HUES48 (cell line): Measurements from ENCODE around the gene ZFYVE16.

Source experiments
- H3K27ac ChIP-seq: one replicate; pipeline ENCODE4 v1.7.0; 2013; ENCODE audit warnings: low read depth, low read length, inconsistent platforms
- H3K27me3 ChIP-seq: 2 replicates; pipeline ENCODE4 v1.6.1; 2013; ENCODE audit warnings: mild to moderate bottlenecking, low read length; ENCODE audit not compliant: control insufficient read depth, insufficient read depth
- H3K36me3 ChIP-seq: 2 replicates; pipeline ENCODE4 v1.6.1; 2013; ENCODE audit warnings: low read length; ENCODE audit not compliant: control insufficient read depth, insufficient read depth
- H3K4me1 ChIP-seq: 2 replicates; pipeline ENCODE4 v1.6.1; 2013; ENCODE audit warnings: mild to moderate bottlenecking, low read length; ENCODE audit not compliant: control insufficient read depth, insufficient read depth
- H3K4me3 ChIP-seq: 2 replicates; pipeline ENCODE4 v1.5.1; 2013; ENCODE audit warnings: mild to moderate bottlenecking, low read depth, low read length
- H3K9ac ChIP-seq: 2 replicates; pipeline ENCODE4 v1.6.1; 2013; ENCODE audit warnings: mild to moderate bottlenecking, low read depth, low read length, moderate library complexity
- H3K9me3 ChIP-seq: 2 replicates; pipeline ENCODE4 v1.6.1; 2013; ENCODE audit warnings: low read length; ENCODE audit not compliant: control insufficient read depth, insufficient read depth

Gene ZFYVE16

GRCh38 chr5:80407735-80408483 is at the start of gene ZFYVE16:
Gene ZFYVE16, plus strand, starts transcription at chr5:80408064. Its CDS starts 26,084 bp downstream, at chr5:80434148.
- peak within 1 kb of the TSS; percentile 98 for H3K4me3 ChIP-seq
- H3K4me1 ChIP-seq = peaks cover 9% of the 10 kb centered on the region; the same call in 1 of the 2 replicates
- no peaks in the 10 kb centered on the region for H3K9me3 ChIP-seq
- peak within 1 kb of the TSS; percentile 94 for H3K9ac ChIP-seq
- peak within 1 kb of the TSS; percentile 97 for H3K27ac ChIP-seq
- peaks cover 6% of the 10 kb centered on the region; the same call in 1 of the 2 replicates for H3K36me3 ChIP-seq
- no peaks in the 10 kb centered on the region for H3K27me3 ChIP-seq

GRCh38 chr5:80360914-80361444 is 46.9 kb upstream of the ZFYVE16 start:
- no peak overlapping the region for H3K4me3 ChIP-seq
- H3K4me1 ChIP-seq = no peaks in the 10 kb centered on the region
- H3K9ac ChIP-seq = no peak overlapping the region
- no peaks in the 10 kb centered on the region for H3K36me3 ChIP-seq
- H3K9me3 ChIP-seq = no peaks in the 10 kb centered on the region
- no peak overlapping the region for H3K27ac ChIP-seq
- no peaks in the 10 kb centered on the region for H3K27me3 ChIP-seq

- Histone ChIP-seq H3K9ac (no peak overlapping the region), H3K4me1 (peaks cover 4% of the 10 kb centered on the region), H3K27ac (no peak overlapping the region), H3K36me3 (no peaks in the 10 kb centered on the region), H3K27me3 (no peaks in the 10 kb centered on the region), H3K4me3 (no peak overlapping the region), H3K9me3 (no peaks in the 10 kb centered on the region)
Observed at GRCh38 chr5:80364892-80365291, 43.0 kb upstream of the ZFYVE16 start.

DNA sequence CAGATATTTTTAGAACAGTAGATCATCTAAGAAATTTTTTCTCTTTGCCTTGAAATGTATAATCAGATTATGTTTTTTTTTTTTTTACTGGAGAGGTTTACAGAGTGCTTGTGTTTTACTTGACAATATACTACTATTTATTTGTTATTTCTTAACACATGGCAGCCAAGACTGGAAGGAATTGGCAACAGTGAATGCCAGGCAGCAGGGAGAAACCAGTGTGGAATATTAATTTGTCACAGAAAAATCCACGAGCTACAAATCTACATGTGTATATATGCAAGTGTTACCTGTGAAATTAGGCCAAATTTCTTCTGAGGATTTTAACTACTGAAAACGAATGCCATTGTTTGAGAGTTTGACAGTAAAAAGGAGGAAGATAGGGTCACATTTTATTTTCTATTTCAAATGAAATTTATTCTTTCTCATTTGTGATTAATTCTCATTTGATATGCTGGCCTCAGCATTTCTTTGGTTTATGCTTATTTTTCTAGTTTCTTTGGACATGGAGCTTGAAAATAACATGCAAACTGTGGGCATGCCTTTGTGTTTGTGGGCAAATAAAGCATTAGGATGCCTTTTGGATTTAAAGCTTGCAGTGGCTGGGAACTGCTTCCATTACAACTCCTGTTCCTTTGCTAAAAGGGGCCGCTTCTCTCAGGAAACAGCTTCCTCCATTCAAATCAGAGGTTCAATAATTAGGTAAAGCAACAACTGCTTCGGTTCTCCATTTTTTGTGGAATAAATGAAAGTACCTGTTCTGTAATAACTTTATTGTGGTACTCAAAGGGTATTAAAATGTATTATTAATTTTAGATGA is 39.0 kb upstream of the ZFYVE16 start:
- H3K9ac ChIP-seq = no peak overlapping the region
- H3K4me3 ChIP-seq = no peak overlapping the region
- peaks cover 4% of the 10 kb centered on the region for H3K4me1 ChIP-seq
- H3K36me3 ChIP-seq = no peaks in the 10 kb centered on the region
- H3K27me3 ChIP-seq = no peaks in the 10 kb centered on the region
- no peaks in the 10 kb centered on the region for H3K9me3 ChIP-seq
- H3K27ac ChIP-seq = peak overlapping the region; percentile 2

GRCh38 chr5:80369521-80369920 is 38.3 kb upstream of the ZFYVE16 start:
- Histone ChIP-seq H3K27me3 (no peaks in the 10 kb centered on the region), H3K9ac (no peak overlapping the region)

DNA sequence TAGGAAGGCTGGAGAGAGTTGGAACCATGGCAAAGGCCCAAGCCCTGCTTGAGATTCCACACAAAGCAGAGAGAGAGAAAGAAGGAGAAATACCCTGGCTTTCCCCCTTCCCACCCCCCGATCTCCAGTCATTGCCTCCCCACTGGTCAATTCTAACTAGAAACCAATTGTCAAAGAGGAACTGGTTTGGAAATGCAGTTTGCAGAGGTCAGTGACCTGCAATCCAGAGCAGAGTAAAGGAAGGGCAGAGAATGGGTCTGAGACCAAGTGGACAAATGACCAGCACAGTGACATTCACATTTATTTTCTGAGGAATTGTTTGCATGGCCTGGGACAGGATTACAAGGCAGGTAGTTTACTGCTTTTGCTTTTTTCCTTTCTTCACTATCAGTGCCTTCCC is 37.5 kb upstream of the ZFYVE16 start:
- Histone ChIP-seq H3K27ac (no peak overlapping the region), H3K27me3 (no peaks in the 10 kb centered on the region), H3K9ac (no peak overlapping the region), H3K4me3 (no peak overlapping the region), H3K36me3 (no peaks in the 10 kb centered on the region), H3K9me3 (no peaks in the 10 kb centered on the region), H3K4me1 (peaks cover 4% of the 10 kb centered on the region)

More at GRCh38 chr5:80369521-80369920, 38.3 kb upstream of the ZFYVE16 start:
- H3K4me1 ChIP-seq = peaks cover 4% of the 10 kb centered on the region
- H3K27ac ChIP-seq = no peak overlapping the region
- no peak overlapping the region for H3K4me3 ChIP-seq
- no peaks in the 10 kb centered on the region for H3K9me3 ChIP-seq
- H3K36me3 ChIP-seq = no peaks in the 10 kb centered on the region

GRCh38 chr5:80372780-80373179 is 35.1 kb upstream of the ZFYVE16 start:
- H3K27me3 ChIP-seq = no peaks in the 10 kb centered on the region
- H3K36me3 ChIP-seq = no peaks in the 10 kb centered on the region
- H3K9ac ChIP-seq = no peak overlapping the region
- no peaks in the 10 kb centered on the region for H3K9me3 ChIP-seq
- no peak overlapping the region for H3K27ac ChIP-seq
- H3K4me3 ChIP-seq = no peak overlapping the region
- H3K4me1 ChIP-seq = peaks cover 4% of the 10 kb centered on the region

DNA sequence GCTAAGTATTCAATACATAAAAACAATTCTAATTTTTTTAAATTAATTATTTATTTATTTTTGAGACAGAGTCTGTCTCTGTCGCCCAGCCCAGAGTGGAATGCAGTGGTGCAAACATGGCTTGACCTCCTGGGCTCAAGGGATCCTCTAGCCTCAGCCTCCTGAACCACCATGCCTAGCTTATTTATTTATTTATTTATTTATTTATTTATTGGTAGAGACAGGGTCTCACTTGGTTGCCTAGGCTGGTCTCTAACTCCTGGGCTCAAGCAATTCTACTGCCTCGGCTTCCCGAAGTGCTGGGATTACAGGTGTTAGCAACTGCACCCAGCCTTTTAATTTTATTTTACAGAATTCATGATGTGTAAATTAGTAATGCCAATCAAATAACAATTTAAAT is 33.7 kb upstream of the ZFYVE16 start:
- H3K9me3 ChIP-seq = no peaks in the 10 kb centered on the region
- H3K9ac ChIP-seq = no peak overlapping the region
- no peaks in the 10 kb centered on the region for H3K27me3 ChIP-seq
- H3K4me1 ChIP-seq = no peaks in the 10 kb centered on the region
- no peaks in the 10 kb centered on the region for H3K36me3 ChIP-seq
- no peak overlapping the region for H3K27ac ChIP-seq
- no peak overlapping the region for H3K4me3 ChIP-seq

- Histone ChIP-seq H3K4me1 (no peaks in the 10 kb centered on the region), H3K27ac (no peak overlapping the region), H3K36me3 (no peaks in the 10 kb centered on the region), H3K9me3 (no peaks in the 10 kb centered on the region), H3K9ac (no peak overlapping the region), H3K27me3 (no peaks in the 10 kb centered on the region), H3K4me3 (no peak overlapping the region)
Observed at GRCh38 chr5:80376557-80376956, 31.3 kb upstream of the ZFYVE16 start.

- no peaks in the 10 kb centered on the region for H3K4me1 ChIP-seq
- no peaks in the 10 kb centered on the region for H3K9me3 ChIP-seq
- no peak overlapping the region for H3K9ac ChIP-seq
- H3K27me3 ChIP-seq = no peaks in the 10 kb centered on the region
- no peak overlapping the region for H3K4me3 ChIP-seq
- H3K36me3 ChIP-seq = no peaks in the 10 kb centered on the region
- H3K27ac ChIP-seq = no peak overlapping the region
Observed at GRCh38 chr5:80382488-80382887, 25.4 kb upstream of the ZFYVE16 start.
